ENCODE data around the gene TBX4.

The TBX4 gene

GRCh38 chr17:61450641-61451537 is 1.3 kb upstream of the TBX4 start:
- DNase-seq (ENCODE audit: extremely low read depth, insufficient read length), result no peak
- TF ChIP-seq, protein P1, sequence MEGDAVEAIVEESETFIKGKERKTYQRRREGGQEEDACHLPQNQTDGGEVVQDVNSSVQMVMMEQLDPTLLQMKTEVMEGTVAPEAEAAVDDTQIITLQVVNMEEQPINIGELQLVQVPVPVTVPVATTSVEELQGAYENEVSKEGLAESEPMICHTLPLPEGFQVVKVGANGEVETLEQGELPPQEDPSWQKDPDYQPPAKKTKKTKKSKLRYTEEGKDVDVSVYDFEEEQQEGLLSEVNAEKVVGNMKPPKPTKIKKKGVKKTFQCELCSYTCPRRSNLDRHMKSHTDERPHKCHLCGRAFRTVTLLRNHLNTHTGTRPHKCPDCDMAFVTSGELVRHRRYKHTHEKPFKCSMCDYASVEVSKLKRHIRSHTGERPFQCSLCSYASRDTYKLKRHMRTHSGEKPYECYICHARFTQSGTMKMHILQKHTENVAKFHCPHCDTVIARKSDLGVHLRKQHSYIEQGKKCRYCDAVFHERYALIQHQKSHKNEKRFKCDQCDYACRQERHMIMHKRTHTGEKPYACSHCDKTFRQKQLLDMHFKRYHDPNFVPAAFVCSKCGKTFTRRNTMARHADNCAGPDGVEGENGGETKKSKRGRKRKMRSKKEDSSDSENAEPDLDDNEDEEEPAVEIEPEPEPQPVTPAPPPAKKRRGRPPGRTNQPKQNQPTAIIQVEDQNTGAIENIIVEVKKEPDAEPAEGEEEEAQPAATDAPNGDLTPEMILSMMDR (IDR thresholded peaks at IDR 0.05; ENCODE audit: insufficient read depth, low read length, poor library complexity, severe bottlenecking), result no peak
- H3K36me3 ChIP-seq (ENCODE audit: control insufficient read depth, insufficient read depth, low read length), result no peaks in the 10 kb centered on the region
- H3K27me3 ChIP-seq (replicated peaks; ENCODE audit: control insufficient read depth, insufficient read depth, low read length), result no peaks in the 10 kb centered on the region; the same call in none of the 2 replicates
- no peak overlapping the region for H3K4me3 ChIP-seq (replicated peaks; ENCODE audit: low read depth, low read length)

GRCh38 chr17:61451538-61452300 is 503 bp upstream of the TBX4 start:
- no peaks in the 10 kb centered on the region; the same call in none of the 2 replicates for H3K27me3 ChIP-seq (replicated peaks; ENCODE audit: control insufficient read depth, insufficient read depth, low read length)
- DNase-seq (ENCODE audit: extremely low read depth, insufficient read length), result no peak
- TF ChIP-seq, protein P1 (IDR thresholded peaks at IDR 0.05; ENCODE audit: insufficient read depth, low read length, poor library complexity, severe bottlenecking), result no peak
- no peaks in the 10 kb centered on the region for H3K36me3 ChIP-seq (ENCODE audit: control insufficient read depth, insufficient read depth, low read length)
- no peak overlapping the region for H3K4me3 ChIP-seq (replicated peaks; ENCODE audit: low read depth, low read length)

- H3K27me3 ChIP-seq (replicated peaks; ENCODE audit: control insufficient read depth, insufficient read depth, low read length), result no peaks in the 10 kb centered on the region; the same call in 1 of the 2 replicates
- no peak for DNase-seq (ENCODE audit: extremely low read depth, insufficient read length)
- TF ChIP-seq, protein P1 (IDR thresholded peaks at IDR 0.05; ENCODE audit: insufficient read depth, low read length, poor library complexity, severe bottlenecking), result no peak
- H3K4me3 ChIP-seq (replicated peaks; ENCODE audit: low read depth, low read length), result no peak overlapping the region
- no peaks in the 10 kb centered on the region for H3K36me3 ChIP-seq (ENCODE audit: control insufficient read depth, insufficient read depth, low read length)
Observed at GRCh38 chr17:61453566-61454380, 1.6 kb downstream of the TBX4 start.

- Histone ChIP-seq H3K36me3 (ENCODE audit: control insufficient read depth, insufficient read depth, low read length) (no peaks in the 10 kb centered on the region), H3K27me3 (replicated peaks; ENCODE audit: control insufficient read depth, insufficient read depth, low read length) (no peaks in the 10 kb centered on the region; the same call in 1 of the 2 replicates), H3K4me3 (replicated peaks; ENCODE audit: low read depth, low read length) (no peak overlapping the region)
- DNase-seq (ENCODE audit: extremely low read depth, insufficient read length), result no peak
- TF ChIP-seq, protein P1 (IDR thresholded peaks at IDR 0.05; ENCODE audit: insufficient read depth, low read length, poor library complexity, severe bottlenecking), result no peak
Observed at GRCh38 chr17:61454381-61455323, 2.4 kb downstream of the TBX4 start.

Data from GM06990 (cell line).